IPS-NIHi7 (cell line): ENCODE measurements around the gene WDR37.

ENCODE experiments used
- DNase-seq: peaks from one replicate; pipeline ENCODE4 v3.0.0; 2012; ENCODE audit warnings: mixed read lengths; ENCODE audit errors: extremely low spot score

Gene WDR37

GRCh38 chr10:1127629-1128028 is 71.4 kb downstream of the WDR37 start:
- DNase-seq, result no peak

GRCh38 chr10:1128115-1128514 is 71.9 kb downstream of the WDR37 start:
- DNase-seq, result no peak

DNA sequence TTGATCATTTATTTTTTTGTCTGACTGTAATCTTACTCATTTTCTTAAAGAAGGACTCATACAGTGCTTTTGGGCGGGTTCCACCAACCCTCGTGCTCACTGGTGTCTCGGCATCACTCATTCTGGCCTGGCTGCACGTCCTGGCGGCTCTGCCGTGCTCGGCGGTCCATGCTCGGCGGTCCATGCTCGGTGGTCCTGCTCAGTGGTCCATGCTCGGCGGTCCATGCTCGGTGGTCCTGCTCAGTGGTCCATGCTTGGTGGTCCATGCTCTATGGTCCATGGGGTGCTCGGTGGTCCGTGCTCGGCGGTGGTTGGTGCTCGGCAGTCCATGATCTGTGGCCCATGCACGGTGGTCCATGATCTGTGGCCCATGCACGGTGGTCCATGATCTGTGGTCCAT is 72.5 kb downstream of the WDR37 start:
- DNase-seq, result no peak

DNA sequence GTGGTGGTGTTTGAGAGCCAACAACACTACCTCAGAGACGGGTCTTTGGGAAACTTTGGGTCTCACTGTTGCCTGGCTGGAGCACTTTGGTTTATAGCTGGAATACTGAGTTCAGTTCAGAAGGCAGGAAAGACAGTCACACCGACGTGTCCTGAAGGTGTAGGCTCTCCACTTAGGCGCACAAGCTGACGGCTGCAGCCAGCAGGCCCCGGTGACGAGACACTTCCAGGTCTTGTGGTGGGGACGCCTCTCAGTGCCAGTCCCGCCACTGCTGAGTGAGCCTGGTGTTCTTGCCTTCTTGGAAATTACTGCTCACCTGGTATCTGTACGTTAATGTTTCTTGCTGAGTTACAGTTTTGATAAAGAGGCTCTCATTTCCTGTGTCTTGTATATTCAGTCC is 74.0 kb downstream of the WDR37 start:
- DNase-seq, result no peak

- DNase-seq, result no peak
Observed at GRCh38 chr10:1130995-1131790, 75.0 kb downstream of the WDR37 start.

GRCh38 chr10:1132584-1132983 is 76.4 kb downstream of the WDR37 start:
- DNase-seq, result no peak

GRCh38 chr10:1133495-1134045 is 77.4 kb downstream of the WDR37 start:
- no peak for DNase-seq

- no peak for DNase-seq
Observed at GRCh38 chr10:1134156-1134555, 78.0 kb downstream of the WDR37 start.

GRCh38 chr10:1136268-1136667 is 80.1 kb downstream of the WDR37 start:
- no peak for DNase-seq

GRCh38 chr10:1137499-1138163 is 81.4 kb downstream of the WDR37 start:
- DNase-seq, result no peak

- no peak for DNase-seq
Observed at GRCh38 chr10:1138529-1138928, 82.3 kb downstream of the WDR37 start.

DNA sequence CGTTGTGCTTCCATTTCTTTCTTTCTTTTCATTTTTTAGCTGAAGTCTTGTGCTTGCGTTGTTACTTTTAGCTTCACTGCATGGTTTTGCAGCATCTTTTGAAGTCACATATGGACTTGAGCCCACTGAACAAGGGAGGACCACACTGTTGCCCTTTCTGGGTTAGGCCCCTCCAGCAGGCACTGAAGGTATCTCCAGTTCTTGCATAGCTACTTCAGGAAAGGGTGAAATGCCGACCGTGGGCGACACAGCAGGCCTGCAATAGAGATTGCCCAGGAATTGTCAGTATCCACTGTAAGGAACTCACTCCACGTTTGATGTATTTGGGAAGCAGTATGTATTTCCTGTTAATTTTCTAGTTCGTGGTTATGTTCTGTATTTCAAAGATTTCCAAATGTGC is 85.1 kb downstream of the WDR37 start:
- DNase-seq, result no peak

- DNase-seq, result no peak
Observed at GRCh38 chr10:1141701-1142100, 85.5 kb downstream of the WDR37 start.

DNA sequence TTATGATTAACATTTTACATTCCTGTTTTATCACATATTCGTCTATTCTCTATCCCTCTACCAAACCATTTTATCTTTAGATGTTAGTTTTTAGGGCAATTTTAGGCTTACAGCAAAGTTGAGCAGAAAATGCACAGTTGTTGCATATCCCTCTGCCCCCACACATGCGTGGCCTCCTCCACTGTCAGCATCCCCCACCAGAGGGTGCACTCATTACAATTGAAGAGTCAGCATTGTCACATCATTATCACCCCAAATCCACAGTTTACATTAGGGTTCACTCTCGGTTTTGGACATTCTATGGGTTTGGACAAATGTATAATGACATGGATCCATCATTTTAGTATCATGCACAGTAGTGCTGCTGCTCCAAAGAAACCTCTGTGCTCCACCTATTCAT is 86.4 kb downstream of the WDR37 start:
- no peak for DNase-seq

DNA sequence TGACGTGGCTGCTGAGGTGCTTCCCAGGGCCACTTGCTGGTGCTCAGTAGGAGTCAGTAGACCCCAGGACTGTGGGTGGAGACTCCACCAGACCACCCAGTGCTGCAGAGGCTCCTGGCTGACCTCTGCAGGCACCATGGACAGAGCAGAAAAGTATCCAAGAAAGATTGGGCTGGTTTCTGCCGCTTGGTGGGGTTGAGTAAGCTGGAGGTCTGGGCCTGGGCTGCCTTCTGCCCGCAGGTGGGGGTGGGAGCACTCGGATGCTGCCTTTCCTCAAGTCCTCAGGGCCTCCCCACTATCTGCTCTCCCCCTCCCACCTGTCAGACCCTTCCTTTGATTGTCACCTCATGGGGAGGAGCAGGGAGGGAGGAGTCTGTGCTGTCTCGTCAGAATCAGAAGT is 91.6 kb downstream of the WDR37 start:
- DNase-seq, result no peak

DNA sequence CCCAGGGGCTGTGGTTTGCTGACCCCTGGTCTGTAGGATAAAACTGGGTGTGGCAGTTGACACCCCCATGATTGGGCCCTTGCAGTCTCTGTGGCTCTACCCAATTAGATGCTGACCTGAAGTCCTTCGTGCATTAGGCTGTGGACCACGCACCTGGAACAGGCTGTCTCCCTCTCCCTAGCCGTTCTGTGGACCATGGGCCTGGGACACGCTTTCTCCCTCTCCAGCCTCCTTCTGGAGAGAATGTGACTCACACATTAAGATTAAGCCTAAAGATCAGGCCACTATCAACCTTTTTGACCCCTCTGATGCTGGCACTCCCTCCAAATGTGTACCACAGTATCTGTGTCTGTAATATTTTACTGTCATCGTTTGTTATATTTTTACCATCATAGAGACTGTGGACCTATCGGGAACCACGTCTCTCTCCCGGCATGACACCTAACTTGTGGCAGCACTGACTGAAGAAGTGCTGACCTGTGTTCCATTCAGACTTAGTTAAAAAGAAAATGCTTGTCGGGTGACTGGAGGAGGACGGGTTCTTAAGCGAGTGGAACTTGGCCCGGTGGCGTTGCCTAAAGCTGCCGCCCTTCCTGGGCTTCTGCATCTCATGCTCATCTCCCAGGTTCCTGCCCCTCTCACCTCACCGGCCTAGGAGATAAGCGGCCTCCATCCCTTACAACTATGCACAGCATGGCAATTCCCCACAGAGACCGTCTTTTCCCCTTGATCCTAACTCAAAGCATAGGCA is 92.8 kb downstream of the WDR37 start:
- no peak for DNase-seq

DNA sequence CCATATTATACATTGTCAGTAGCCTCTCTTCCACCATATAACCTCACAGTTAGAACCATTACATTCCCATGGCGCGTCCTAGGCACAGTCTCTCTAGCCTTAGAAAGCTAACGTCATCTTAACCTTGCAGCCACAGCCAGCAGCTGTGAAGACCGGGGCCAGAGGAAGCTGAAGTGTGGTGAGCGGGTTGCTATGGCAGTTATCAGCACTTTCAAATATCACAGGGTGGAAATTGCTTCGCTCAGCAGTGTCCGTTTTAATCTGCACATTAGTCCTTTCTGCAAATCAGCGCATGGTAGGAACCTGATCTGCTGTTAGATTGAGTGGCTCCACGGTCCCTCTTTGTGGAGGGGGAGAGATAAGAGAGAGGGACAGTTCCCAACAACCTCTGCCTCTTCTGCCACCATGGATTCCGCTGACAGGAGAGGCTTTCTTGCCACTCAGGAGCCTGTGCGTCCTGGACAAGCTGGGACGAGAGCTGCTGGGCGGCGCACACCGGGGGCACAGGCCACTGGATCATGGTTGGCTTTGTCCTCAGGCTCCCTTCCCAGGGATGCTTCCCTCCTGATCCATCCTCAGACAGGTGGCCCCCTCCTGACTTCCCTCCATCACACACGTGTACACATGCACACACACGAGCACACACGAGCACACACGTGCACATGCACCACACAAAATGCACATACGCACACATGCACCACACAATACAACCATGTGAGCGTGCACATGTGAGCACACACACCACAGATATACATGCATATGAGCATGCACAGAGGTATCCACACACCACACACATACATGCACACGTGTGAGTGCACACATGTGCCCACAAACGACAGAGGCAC is 93.8 kb downstream of the WDR37 start:
- DNase-seq, result no peak

- DNase-seq, result no peak
Observed at GRCh38 chr10:1150638-1150955, 94.4 kb downstream of the WDR37 start.

- DNase-seq, result no peak
Observed at GRCh38 chr10:1151076-1152033, 95.2 kb downstream of the WDR37 start.
